ENCODE data around the gene ZNF777.

Gene ZNF777

DNA sequence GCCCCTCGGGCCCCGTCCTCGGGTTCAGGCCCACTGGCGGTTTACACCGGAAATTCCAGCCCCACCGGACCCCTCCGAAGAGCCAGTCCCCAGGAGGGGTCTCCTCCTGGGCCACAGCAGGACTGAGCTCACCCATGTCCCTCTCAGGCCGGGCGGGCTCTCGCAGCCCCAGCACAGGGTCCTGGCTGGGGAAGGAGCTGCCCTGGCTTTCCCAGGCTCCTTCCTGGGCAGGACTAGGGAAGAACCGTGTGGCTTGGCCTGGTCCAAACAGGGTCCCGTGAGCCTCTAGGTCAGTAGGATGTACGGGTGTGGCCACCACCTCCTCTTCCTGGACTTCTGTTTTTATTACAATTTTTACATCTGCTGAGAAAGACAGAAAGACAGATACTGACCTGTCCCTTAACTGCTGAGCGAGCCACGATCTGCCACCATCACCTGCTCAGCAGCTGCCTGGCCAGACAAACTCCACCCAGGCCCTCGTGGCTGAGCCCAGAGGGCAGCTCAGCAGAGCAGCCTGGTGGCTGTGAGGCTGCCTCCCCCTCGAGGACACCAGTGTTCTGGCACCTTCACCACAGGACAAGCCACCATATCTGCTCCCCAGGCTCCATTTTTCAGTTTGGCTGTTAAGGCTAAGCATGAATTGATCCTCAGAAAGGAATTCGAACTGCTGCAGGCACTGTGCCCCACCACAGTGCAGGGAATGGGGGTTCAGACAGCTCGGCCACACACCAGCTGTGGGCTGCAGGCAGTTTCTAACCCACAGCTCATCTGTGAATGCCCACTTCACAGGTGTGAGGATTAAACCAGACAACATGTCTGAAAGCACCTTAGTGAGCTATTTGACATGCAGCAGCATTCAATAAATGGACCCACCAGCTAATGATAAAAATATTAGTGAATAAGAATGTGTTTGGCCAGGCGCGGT, 14.5 kb upstream of the ZNF777 start:
- no peak for DNase-seq

DNA sequence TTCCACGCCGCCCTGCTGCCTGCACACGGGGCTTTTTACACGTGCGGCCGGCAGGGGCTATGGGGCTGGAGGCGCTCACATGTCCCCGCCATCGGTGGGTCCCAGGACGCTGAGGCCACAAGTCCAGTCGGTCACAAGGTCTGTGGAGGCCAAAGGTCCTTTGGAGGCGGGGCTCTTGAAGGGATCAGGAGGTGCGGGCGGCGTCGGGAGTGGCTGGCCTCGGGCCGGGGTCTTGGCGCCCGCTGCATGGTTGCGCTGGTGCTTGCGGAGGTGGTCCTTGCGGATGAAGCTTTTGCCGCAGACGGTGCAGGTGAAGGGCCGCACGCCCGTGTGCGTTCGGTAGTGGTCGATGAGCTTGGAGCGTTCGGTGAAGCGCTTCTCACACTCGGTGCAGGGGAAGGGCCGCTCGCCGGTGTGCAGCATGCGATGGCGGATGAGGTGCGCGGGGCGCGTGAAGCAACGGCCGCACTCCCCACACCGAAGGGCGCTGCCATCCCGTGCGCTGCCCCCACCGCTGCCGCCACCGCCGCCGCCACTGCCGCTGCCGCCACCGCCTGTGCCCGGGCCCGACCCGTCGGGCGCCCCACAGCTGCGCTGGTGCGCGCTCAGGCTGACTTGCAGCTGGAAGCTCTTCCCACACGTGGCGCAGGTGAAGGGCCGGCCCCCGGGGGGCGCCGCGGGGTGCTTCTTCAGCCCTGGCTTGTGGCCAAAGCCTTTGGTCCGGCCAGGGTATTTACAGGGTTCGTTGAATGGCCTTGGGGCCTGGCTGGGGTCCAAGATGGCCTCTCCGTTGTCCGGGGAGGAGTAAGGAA, 13.7 kb upstream of the ZNF777 start:
- DNase-seq, result no peak

DNA sequence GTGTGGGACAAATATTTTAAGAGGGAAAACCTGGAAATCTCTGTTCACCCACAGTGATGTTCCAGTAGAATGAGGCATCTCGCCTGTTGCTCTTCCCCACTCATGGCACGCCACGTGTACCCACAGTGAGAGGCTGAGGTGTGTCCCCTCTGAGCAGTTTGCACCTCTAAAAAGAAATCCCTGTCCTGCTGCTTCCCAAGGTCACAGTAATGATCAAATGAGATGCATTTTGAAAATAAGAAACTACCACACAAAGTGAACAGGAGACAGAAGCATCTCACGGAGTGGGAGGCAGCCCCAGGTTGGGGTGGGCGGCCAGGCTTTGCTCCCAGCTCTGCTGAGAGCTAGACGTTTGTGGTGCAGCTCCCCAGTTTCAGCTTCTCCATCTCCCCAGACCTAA, 12.4 kb upstream of the ZNF777 start:
- no peak for DNase-seq

DNA sequence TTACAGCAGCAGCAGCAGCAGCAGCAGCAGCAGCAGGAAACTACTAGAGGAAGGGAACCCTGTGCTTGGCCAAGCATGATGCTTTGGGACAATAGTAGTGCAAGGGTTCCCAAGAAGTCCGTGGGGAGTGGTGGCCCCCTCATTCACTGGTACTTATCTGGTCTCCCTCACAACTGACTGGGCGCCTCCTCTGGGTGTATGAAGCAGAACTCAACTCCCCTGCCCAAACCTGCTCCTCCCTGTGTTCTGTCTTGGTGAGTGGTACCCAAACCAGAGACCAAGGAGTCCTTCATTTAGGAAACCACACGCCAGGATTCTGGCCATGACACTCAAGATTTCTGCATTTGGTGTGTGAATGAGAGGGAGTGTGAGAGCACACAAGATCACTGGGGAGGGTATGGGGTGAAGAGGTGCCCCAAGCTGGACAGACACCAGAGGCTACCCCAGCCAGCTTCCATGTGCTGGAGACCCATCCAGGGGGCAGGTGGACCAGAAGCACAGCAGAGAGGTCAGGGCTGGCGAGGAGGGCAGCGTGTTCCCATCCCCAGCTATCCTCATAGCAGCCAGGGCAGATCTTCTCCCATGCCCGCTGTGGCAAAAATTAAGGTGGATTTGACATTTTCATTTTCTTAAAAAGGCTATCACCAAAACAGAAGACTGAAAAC, 10.6 kb upstream of the ZNF777 start:
- no peak for DNase-seq

DNA sequence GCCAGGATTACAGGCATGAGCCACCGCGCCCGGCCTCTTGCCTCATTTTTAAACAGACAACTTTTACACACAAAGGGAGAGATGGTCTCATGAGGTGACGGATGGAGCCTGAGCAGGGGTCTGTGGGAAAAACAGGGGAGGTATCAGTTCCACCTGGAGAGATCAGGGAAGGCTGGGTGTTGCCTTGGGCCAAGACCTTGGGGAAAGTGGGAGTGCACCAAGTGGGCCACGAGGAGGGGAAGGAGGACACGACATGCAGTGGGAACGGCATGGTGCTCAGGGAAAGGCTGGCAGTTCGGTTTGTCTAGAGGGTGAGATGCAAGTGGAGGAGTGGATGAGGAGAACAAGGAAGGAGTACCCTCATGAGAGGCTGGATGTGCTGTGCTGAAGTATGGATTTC, 8.9 kb upstream of the ZNF777 start:
- DNase-seq, result no peak

DNA sequence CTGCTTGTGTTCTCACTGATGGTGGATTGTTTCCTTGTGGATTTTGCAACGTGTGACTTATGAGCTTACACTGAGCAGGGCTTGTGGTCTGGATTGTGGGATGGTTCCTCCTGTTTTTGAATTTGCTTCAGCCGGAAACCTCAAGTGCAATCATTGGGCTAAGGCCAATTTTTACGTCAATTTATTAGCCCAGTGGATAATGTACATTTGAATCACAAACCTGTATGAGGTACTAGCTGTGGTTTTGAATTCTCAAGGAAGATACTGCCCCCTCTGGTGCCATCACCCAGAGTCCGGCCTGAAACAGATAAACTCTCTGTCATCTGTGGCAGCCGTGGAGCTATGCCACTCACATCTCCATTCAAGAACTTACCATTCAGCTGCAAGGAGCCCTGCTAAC, 7.3 kb upstream of the ZNF777 start:
- DNase-seq, result no peak

DNA sequence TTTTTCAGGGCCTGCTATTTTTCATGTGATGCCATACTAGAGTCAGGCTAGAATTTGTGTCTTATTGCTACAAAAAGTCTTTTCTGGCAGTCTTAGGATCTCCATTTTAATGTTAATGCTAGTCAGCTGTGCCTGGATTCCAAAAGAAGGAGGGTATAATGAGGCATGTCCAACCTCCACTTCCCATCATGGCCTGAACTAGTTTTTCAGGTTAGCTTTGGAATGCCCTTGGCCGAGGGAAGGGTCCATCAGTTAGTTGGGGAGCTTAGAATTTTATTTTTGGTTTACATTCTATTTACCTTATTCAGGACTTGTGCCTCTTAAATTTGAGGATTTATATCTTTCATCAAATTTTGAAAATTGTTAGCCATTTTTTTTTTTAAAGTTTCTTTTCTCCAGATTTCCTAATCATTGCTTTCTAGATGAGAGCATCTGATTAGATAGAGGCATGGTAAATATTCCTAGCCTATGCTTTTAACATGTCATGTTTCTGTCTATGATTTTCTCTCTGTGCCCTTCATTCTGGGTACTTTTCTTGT, 6.5 kb upstream of the ZNF777 start:
- DNase-seq, result no peak

DNA sequence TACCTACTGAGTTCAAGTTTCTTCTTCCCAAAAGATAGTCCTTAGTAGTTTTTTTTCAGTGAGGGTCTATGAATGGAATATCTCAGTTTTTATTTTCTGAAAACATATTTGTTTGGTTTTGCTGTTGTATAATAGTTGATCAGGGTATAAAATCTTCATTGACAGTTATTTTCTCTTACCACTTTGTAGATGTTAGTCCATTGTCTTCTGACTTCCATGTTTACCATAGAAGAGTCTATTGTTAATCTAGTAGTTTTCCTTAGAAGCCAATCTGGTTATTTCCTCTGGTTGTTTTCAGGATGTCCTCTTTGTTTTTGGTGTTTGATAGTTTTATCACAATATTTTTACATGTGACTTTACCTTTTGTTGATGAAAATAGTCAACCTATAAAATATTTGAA, 5.5 kb upstream of the ZNF777 start:
- no peak for DNase-seq

DNA sequence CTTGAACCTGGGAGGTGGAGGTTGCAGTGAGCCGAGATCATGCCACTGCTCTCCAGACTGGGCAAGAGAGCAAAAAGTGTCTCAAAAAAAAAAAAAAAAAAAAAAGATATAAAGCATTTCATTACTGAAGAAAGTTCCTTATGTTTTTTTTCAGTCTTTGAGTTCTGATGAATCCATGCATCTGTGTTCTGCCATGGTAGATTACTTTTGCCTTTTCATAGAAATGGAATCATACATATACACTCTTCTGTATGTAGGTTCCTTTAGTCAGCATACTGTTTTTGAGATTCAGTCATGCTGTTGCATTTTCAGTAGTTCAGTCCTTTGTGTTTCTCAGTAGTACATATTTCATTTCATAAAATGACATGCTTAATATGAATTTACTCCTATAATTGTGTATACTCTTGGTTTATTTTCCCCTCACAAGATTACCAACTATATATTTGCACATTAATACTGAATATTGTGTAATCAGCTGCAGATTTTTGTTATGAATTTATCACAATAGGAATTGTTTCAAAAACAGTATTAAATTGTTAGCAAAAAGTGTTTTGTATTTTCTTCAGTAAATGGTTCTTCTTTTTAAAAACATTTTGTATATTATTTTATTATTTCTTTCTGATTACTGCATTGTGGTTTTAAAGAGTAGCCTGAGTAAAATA, 2.8 kb upstream of the ZNF777 start:
- no peak for DNase-seq

DNA sequence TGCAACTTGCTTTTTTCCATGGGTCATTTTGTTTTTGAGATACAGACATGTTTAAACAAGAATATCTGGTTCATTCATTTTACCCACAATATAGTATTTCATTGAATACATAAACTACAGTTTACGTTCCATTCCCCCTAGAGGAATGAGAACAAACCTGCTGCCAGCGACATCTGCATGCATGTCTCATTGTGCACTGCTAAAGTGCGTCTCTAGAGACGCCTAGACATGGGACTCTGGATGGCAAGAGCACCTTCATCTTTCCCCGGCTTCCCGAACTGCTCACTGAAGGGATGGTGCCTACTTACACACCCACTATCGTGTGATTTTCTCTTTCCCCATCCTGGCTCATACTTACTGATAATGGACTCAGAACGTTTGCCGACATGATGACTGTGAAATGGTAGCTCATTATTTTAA, 1.2 kb upstream of the ZNF777 start:
- no peak for DNase-seq

DNA sequence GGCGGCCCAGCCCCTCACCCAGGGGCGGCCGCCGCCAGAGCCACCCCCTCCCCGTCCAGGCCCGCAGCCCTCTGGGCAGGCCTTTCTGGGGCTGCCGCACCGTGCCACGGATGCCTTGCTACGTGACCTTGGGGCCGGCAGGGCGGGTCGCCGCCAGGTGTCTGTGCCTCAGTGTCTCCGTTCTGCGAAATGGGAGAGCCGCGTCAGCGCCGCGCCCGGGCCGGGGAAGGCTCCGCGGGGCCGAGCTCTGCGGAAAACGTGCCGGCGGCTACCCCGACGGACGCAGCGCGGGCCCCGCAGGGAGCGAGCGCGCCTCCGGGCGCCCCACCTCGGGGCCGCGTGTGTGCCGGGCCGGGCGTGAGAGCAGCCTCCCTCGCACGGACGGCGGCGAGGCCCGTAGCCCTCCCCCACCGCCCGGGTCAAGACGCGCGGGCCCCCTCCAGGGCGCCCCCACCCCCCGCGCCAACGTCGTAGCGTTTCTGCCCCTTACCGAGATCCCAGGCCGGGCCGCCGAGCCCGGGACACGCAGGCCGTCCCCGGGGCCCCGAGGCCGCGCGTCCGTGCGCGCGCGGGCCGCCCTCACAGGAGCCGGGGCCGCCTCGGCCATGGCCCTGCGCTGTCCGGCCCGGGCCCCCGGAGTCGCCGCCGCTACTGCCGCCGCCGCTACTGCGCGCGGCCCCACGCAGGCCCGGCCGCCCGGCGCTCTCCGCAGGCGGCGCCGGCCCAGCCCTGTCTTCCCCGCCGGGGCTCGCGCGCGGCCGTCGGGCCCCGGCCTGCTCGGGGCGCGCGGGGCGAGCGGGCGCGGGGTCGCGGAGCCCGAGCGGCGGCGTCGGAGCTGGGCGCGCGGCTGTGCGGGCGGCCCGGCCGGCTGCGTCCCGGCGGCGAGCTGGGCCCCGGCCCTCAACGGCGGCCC, 1.1 kb downstream of the ZNF777 start:
- no peak for DNase-seq

DNA sequence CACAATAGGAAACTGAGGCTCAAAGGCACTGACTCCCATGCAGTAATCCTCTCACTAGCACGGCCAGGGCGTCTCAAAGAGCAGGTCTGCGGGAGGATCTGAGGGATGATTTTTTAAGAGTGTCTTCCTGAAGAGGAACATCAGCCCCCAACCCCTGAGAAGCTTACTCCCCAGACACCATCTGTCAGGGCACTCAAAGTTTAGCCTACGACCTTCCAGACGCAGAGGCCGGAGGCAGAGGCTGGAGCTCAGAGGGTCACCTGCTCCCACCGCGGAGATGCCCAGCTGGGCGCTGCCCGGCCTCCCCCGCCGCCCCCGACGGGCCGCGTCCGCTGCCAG, 1.7 kb downstream of the ZNF777 start:
- DNase-seq, result no peak

DNA sequence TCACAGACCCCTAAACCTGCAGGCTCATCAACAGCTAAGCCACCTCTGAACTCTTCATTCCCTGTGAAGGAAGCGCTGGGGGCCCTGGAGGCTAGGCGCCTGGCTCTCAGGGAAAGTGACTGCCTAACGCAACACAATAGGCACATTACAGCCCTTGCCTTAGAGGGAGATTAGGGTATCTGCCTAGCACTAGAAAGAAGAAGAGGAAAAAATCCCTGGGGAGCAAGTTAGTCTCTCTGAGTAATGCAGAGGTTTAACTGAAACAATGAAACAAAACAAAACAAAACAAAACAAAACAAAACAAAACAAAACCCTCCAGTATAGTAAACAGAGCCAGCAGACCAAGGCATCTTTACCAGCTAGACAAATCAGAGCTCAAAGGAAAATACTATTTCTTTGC, 2.6 kb downstream of the ZNF777 start:
- no peak for DNase-seq

DNA sequence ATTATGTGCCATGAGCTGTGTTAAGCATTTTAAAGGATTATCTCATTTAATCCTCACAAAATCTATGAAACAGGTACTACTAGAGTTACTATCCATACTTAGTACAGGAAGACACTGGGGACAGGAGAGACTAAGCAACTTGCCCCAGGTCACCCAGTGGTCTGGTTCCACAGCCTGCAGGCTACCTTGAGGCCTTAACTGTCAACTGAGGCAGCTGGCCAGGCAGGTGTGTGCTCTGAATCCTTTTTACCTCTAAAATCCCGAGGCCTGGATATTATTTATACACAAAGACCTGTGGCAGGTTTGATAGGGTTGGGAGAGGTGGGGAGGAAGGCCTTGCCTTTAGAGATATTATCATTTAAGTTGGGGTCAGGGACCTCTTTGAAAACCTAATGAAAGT, 3.1 kb downstream of the ZNF777 start:
- no peak for DNase-seq

DNA sequence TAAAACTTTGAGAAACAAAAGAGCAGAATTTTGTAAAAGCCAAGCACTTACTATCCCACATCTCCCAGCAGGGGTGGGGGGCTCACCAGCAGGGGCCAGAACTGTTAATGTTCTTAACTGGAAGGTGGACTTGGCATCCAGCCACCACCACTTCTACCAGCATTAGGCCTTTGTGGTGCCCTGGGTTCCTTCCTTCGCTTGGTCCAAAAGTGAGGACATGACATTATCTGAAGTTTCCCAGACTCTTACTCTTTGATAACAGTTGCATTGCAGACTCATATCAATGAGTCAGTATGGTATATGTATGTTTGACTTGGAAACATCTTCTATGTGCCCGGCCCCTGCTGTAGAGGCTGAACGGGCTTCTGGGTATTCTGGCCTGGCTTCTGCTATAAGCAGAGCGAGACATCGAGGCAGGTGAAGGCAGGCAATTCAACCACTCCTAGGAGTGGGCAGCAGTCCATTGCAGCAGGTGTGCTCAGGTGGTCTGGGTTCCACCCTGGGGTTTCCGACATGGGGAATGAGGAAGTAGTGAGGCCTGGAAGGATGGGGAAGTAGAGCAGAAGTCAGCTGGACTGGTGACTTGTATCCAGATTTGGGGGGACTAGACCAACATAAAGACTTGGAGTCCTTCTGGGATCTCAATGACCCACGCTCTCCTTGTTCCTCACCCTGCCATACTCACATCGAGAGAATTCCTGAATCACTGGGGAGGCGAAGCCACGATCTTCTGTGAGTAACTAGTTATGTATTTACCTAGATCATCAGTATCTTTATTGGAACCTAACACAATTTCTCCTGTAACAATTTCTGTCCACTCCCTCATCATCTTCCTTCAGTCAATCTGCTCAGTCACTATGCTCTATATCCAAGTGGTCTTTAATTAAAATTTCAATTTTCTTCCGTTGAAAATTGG, 4.1 kb downstream of the ZNF777 start:
- no peak for DNase-seq

DNA sequence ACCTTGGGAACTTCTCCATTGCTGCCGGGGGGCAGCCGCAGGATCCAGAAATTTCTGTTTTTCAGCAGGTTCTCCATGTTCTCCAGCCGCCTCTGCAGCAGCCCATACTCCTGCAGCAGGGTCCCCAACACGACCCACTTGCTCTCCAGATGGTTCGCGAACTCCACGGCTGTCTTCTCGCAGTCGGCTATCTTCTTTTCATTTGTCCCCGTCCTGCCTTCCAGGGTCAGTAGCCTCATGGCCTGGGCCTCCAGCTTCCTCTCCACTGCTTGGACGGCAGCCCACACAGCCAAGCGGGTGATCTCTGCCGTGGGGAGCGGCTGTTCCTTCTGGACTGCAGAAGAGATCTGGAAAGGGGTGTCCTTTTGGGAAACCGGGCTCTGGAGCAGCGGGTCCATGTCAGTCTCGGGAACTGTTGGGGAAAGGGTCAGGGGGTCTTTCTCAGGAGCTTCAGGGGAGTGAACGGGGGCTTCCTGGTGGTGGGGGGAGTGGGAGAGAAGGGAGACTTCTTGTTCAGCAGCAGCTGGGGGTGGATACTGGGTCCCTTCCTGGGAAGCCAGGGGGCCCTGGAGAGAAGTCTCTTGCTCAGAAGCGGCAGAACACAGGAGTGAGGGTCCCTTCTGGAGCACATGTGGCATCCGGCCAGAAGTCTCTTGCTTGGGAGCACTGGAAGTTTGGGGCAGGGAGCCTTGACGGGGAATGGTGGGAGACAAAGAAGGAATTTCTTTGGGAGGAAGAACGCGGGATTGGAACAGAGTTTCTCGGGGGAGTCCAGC, 5.5 kb downstream of the ZNF777 start:
- DNase-seq, result no peak

DNA sequence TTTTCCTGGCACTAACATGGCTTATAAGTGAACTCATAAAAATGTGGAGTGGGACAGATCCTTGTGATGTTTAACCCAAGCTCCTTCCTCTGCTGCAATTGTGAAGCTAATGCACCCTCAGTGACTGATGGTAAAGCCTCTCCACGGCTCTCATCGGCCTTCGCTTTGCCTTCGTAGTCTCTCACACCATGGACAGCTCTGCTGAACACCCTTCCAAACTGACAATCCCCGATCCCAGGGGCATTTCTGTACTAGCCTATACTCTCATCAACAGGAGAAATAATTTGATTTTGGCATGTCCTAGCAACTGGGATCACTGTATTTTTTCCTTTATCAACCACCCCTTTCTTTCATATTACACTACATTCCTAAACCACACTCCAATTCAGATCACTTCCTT, 6.1 kb downstream of the ZNF777 start:
- DNase-seq, result no peak

DNA sequence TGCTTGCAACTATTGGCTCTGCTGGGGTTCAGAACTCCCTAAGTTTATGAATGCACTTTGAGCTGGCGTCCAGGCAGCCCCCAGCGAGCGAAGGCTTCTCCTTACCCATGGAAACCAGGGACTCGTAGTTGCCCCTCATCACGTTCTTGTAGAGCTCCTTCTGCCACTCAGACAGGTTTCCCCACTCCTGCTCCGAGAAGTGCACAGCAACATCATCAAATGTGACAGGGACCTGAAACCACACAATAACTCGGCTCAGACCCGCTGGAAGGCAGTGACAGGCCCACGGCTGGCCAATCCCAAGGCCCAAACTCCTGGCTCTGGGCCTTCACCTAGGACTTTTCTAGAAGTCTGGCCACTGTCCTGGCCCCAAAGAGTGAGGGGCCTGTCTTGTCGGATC, 6.9 kb downstream of the ZNF777 start:
- no peak for DNase-seq

DNA sequence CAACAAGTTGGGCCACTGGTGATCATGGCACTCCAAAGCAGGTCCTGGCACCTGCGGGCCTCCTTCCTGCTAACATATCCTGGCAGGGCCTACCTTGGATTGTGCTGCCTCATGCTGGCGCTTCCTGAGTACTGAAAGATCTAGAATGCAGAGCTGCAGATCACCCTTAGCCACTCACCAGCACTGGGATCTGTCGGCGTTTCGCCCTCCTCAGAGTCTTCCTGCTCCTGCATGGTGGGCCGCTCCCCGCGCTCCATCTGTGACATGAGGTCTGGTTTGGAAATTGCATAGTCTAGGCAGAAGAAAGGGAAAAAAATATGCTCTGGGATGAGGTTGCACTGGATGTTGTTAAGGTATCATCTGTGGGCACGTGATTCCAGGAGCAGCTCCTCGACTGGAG, 10.0 kb downstream of the ZNF777 start:
- DNase-seq, result no peak

DNA sequence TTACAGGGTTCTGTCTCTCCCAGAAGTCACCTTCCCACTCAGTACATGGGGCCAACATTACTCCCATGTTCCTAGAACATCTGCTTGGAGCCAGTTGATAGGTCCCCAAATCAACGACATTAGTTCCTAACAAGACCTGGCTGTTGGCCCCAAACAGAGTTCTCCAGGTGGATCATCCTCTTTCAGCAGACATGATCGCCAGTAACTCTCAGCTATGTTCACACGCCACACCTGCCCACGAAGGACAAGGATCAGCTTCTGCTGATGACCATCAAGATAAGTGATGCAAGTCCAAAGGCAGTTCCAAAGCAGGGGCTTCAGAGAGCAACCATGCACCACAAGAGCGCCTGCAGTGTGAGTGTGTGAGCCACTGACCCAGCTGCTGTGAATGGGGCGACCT, 11.0 kb downstream of the ZNF777 start:
- DNase-seq, result no peak
